Suprapubic skin (tissue), 4 donors: ENCODE results near the gene CHST11.

Experiments
- CTCF ChIP-seq, 2 donors: fragments of 200-600 bp in 1 of 2; fragments of 450-650 bp in 1 of 2; sonication (generic) in 1 of 2; IDR thresholded peaks; one replicate each; pipeline ENCODE4 v1.5.1; 2016 to 2019; ENCODE audit warnings: antibody characterized with exemption in 2 of 2, mild to moderate bottlenecking in 1 of 2, moderate library complexity in 1 of 2
- POLR2A ChIP-seq, 2 donors: fragments of 450-650 bp; IDR thresholded peaks; one replicate each; pipeline ENCODE4 v1.6.1; 2017; ENCODE audit warnings: antibody characterized with exemption in 2 of 2, mild to moderate bottlenecking in 2 of 2, moderate library complexity in 2 of 2
- POLR2AphosphoS5 ChIP-seq, 3 donors: sonication (generic); formaldehyde crosslinking; IDR thresholded peaks; one replicate each; pipeline ENCODE4 v1.6.1; 2017; ENCODE audit warnings: antibody characterized with exemption in 3 of 3

- TF ChIP-seq POLR2A (IDR thresholded peaks at IDR 0.05) (no peak), POLR2AphosphoS5 (IDR thresholded peaks at IDR 0.05) (no peak), CTCF (IDR thresholded peaks at IDR 0.05) (no peak)
Measured at GRCh38 chr12:104751120-104751519, 294.4 kb downstream of the CHST11 start.
